Mammary epithelial cell (primary cell): ENCODE measurements around the gene LIX1.

Experiments used
- CTCF ChIP-seq, 2 donors: IDR thresholded peaks in 1 of 2; conservative IDR thresholded peaks in 1 of 2; 2 replicates each; pipeline ENCODE4 v1.5.1; 2011 to 2012; ENCODE audit warnings: inconsistent platforms in 2 of 2, low read length in 2 of 2, mild to moderate bottlenecking in 2 of 2, control low read depth in 1 of 2, low read depth in 1 of 2; ENCODE audit not compliant: insufficient read depth in 1 of 2; ENCODE audit errors: extremely low read depth in 1 of 2
- EZH2 ChIP-seq: IDR thresholded peaks from 2 replicates; pipeline ENCODE4 v1.6.1; 2012; ENCODE audit warnings: low read length, inconsistent platforms, borderline replicate concordance

GRCh38 chr5:97102010-97102470 is 40.4 kb downstream of the LIX1 start:
- no peak for TF ChIP-seq CTCF (conservative IDR thresholded peaks at IDR 0.05 in 1 of 2, IDR thresholded peaks at IDR 0.05 in 1 of 2; ENCODE audit: extremely low read depth in 1 of 2, insufficient read depth in 1 of 2, low read depth in 1 of 2, low read length in 2 of 2)
- TF ChIP-seq EZH2 = no peak
